HG03108 (cell line): ENCODE data around the gene PDE4D.

Source experiments
- ATAC-seq: cut with Tn5 transposase; IDR thresholded peaks from one replicate; pipeline ENCODE4 v1.9.1; 2021; ENCODE audit warnings: moderate library complexity; ENCODE audit not compliant: unreplicated experiment

Gene PDE4D

DNA sequence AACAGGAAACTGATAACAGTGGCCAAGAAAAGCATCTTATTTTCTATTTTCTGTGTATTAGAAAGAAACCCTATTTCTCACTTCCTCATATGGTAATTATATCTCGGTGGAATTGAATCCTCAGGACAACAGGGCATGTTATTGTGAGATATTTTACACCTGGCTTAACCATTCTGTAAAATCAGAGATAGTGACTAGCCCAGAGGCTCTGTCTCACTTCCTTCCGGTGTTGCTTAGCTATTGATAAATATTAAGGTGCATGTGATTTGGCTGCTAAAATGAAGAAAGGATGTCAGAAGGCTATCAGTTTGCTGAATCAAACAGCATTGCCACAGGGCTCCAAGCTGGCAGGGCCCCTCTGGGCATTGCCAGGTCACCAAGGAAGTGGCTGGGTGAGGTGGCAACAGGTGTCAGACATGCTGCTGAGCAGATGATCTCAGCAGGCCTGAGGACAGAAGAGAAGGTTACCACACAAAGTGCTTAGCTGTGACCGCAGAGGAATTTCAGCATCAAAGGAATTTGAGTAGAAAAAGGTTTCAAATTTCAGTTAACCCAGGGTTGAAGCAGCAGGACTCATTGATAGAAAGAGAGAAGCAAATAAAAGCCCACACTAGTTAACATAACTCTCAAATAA is 330.7 kb downstream of the PDE4D start:
- ATAC-seq: peak; percentile 92

GRCh38 chr5:59560553-59560952 is 333.0 kb downstream of the PDE4D start:
- no peak for ATAC-seq

DNA sequence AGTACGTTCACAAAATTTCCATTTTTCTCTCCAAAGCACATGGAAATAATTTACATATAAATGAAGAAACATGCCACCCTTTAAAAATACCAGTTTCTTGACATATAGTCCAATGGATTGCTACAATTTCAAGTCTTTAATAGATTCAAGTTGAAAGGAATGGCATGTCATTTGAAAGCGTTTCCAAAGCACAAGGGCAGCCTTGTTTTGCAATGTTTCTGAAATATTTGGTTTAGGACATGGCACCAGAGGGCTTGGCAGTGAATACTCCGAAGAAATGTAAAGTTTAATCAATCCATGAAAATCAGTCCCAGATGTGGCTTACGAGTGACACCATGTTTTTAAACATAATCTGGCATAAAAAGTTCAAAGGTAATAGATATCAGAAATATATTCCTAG is 333.7 kb downstream of the PDE4D start:
- ATAC-seq: no peak

DNA sequence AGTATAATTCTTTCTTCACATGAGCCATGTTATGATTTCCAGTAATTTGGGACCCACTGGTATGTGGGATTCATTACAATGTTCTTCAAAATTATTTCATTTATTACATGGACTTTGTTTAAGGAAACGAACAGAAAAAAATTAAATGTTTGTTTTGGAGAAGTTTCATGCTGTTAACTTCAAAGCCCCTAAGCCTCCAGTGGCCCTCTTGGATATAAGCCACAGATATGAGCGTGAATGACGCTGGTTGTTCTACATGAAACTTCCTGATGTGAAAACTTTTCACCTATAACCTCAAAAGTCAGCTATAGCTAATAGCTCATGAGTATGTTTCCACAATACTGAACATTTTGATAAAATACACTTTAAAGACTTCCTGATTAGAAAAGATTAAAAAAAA is 334.2 kb downstream of the PDE4D start:
- ATAC-seq: no peak

DNA sequence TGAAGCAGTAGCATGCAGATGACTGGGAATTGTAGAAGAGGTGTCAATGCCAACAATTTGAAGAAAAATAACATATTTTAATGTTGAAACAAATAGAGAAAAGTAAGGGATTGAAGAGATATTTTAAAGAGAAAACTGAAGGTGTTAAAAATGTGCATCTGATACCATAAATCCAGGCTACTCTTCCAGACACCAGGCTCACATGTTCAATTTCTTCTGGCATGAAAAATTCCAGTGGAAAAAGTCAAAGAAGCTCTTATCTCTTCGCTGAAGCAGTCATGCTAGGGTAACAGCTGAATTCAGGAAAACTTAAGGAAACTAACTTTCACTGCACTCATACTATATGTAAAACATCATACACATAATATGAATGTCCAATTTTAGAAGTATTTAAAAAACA is 335.0 kb downstream of the PDE4D start:
- ATAC-seq: no peak

- ATAC-seq: no peak
These were observed 336.0 kb downstream of the PDE4D start for GRCh38 chr5:59557572-59557971.

DNA sequence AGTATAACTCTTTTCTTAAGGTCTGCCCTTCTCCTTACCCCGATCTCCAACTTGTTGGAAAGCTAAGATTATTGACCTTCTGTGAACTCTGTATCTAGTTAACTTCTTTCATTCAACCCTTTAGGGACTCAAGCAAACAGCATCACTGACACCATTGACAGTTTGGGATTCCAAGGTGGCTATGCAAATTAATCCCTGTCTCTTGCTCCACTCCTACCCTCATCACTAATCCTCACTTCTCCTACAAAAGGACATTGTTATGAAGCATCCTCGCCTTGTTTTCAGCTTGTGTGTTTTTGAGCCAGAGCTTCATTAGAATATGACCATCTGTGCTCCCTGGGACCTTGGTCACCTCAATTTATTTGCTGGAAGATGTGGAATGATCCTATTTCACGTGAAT is 337.9 kb downstream of the PDE4D start:
- ATAC-seq: no peak

- no peak for ATAC-seq
These were observed 339.0 kb downstream of the PDE4D start for GRCh38 chr5:59554501-59554900.

DNA sequence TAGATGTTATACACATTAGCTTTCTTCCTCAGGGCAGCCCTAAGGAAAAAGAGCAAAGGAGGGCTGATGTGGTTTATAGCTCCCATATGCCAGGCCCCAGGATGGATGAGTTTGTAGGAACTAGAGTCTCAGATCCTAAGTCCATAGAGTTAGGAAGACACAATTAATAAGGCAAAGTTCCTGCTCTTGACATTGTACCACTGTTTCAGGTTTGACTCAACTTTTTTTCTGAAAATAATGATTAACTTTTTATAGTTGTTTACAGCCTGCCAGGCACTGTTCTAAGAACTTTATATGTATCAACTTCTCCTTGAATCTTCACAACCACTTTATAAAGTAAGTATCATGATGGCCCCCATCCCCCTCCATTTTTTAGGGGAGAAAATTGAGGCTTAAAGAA is 339.5 kb downstream of the PDE4D start:
- no peak for ATAC-seq

GRCh38 chr5:59548807-59549357 is 344.6 kb downstream of the PDE4D start:
- no peak for ATAC-seq

- no peak for ATAC-seq
These were observed 345.8 kb downstream of the PDE4D start for GRCh38 chr5:59547731-59548130.

- no peak for ATAC-seq
These were observed 349.0 kb downstream of the PDE4D start for GRCh38 chr5:59544573-59544972.

DNA sequence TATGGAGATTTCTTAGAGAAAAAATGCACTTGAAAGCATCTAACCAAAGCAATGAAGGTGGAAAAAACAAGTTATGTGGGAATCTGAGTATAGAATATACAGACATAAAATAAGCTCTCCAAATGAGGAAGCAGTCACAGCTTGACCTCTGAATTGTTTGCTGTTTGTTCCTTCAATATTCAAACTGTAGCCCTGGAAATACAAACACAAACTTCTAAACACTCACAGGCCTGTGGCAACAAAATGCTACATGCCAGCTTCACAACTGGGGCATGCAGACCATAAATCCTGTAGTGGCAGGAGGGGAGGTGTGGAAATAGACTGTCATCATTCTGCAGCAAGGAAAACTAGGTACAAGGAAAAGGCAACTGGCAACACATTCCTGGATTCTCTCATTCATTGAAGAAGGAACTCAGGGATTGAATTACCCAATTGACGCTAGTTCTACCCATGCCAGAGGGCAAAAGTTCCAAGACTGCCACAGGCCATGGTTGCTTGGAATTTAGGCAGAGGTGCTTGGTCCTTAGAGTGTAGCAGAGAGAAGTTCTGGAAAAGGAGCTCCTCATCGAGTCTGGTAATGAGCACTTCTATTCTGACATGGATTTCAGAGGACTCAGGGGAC is 349.6 kb downstream of the PDE4D start:
- no peak for ATAC-seq

- ATAC-seq: no peak
These were observed 350.4 kb downstream of the PDE4D start for GRCh38 chr5:59542851-59543820.

DNA sequence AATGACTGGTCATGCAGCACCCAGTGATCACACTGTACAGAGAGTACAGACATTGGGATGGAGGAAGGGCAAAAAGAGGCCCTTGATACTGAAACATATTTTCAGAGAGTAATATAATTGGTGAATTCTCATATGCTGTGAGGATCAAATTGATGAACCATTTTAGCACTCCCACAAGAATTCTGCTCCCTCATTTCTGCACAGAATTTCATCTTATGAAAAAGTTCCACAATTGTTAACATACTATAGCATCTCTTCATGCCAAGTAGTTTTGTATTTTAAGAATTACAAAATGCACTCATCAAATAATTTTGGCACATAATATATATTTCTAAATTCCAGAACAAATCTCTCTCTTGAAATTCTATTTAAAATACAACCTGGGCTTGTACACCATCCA is 351.2 kb downstream of the PDE4D start:
- ATAC-seq: no peak

DNA sequence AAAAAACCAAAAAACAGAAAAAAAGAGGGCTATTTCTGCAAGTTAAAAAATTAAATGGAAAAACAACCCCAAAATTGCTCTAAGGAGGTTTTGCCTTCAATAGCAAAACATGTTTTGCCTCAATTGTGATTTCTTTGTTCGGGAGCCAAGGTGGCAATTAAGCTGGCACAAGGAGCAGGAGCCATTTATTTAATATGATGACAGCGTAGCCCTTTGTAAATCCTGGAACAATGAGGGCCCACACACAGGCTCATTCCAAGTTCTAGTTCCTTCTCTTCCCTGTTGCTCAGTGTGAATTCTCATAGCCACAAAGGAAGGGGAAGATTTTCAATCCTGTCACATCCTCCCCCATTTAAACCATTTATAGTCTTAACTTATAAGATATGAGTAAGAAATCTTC is 353.2 kb downstream of the PDE4D start:
- no peak for ATAC-seq

GRCh38 chr5:59538750-59539121 is 354.8 kb downstream of the PDE4D start:
- ATAC-seq: no peak

GRCh38 chr5:59537961-59538749 is 355.4 kb downstream of the PDE4D start:
- no peak for ATAC-seq

DNA sequence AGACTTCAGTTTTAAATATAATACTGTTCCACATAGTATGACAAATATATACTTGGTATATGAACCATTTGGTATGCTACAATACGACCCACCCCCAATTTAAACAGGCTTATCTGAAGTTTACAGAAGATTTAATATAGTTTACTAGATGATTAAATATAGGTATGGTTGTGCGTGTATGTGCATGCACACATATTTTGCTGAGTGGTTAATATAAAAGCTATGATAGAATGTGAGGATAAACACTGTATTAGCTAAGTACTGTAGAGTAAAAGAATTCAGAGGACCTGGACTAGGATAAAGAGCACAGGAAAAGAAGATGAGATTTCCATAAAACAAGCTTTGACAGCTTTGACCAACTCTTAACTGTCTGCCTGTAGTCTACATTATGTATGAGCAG is 356.7 kb downstream of the PDE4D start:
- ATAC-seq: no peak

DNA sequence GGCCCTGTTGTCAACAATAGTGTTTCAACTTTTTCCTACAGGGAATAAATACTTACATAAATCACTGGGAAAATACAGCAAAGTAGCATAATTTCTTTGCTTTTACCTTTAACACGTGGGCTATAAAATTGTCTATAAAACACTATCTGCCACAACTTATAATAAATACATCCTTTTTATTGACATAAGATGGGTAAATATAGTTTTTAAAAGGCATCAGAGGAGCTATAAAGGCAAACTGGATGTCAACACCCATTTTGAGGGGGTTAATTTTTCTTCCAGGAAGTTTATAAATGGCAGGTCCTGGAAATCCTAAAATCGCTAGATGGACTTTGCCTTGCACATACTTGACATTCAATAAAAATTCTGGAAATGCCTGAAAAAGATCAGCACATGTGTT is 358.0 kb downstream of the PDE4D start:
- ATAC-seq: no peak

GRCh38 chr5:59533730-59534108 is 359.8 kb downstream of the PDE4D start:
- ATAC-seq: no peak
